Activated CD8-positive, alpha-beta memory T cell treated with anti-CD3 and anti-CD28 coated beads, Interleukin-2, amount 50 U/mL, for 24 hours (primary cell): ENCODE results near the gene MAPK8IP3.
"Not testable (repeated sequence)": the region's sequence is repeated elsewhere in the genome, so short reads cannot be mapped to it uniquely, and the experiment has no call there.

Experiments
- DNase-seq: peaks from one replicate; pipeline ENCODE4 v3.0.0-alpha.2; 2020; ENCODE audit errors: extremely low read depth

Gene MAPK8IP3

DNA sequence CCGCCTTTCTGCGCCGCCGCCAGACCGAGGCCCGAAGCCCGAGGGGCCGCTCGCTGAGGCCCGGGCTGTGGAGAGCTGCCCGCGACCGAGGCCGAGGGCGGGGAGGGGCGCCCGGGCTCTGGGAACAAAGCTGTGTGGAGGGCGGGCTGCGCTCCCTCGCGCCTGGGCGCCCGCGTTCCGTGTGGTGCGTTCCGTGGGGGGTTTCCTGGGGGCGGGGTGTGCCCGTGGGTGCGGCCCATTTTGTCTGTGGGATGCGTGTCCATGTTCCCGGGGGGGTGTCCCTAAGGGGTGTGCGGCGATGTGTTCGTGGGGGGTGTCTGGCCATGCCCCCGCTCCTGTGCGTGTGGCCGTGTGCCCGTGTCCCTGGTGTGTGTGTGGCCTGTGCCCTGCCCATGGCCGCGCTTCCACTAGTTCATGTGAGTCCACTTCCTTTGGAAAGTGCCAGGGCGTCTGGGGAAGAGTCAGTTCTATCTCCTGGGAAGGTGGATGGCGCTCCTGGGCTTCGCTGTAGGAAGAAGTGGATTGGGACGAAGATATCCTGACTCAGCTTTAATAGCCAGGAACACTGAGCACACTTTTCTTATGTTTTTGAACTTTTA lies 27.4 kb upstream of the MAPK8IP3 start:
- no peak for DNase-seq

DNA sequence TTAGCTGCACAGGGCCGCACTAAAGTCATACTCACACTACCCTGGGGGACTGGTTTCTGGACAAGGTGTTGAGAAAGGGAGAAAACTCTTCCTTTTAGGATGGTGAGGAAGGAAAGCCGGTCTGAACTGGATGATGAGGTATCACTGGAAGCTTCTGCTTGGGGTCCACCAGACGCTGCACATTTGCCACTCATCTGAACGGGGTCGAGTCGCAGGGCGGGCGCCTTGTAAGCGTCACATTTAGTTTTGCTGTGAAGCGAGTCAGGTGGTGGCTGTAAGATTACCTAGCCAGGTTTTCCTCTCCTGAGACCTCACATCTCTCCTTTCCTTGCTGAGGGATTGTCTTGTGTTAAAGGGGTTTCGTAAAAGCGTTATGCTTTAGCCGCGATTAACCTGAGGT lies 25.6 kb upstream of the MAPK8IP3 start:
- no peak for DNase-seq

DNA sequence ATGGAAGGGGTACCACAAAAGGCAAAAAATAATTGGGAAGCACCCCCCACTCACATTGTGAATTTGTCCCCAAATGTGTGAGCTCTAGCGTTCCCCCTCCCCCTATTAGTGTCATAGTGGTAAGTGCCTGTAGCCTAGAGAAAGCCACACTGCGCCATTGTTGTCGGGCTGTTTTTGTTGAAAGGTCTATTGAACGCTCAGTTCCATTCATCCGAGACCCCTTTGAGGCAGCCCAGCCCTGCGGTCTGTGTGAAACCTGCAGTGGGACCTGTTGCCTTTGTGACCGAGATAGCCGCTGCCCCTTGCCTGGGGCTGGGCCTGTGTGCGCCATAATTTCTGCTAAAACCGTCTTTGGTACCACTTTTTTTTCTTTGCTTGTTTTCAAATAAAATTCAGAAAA lies 25.0 kb upstream of the MAPK8IP3 start:
- DNase-seq: no peak

GRCh38 chr16:1687427-1688316 lies 18.3 kb upstream of the MAPK8IP3 start:
- no peak for DNase-seq

DNA sequence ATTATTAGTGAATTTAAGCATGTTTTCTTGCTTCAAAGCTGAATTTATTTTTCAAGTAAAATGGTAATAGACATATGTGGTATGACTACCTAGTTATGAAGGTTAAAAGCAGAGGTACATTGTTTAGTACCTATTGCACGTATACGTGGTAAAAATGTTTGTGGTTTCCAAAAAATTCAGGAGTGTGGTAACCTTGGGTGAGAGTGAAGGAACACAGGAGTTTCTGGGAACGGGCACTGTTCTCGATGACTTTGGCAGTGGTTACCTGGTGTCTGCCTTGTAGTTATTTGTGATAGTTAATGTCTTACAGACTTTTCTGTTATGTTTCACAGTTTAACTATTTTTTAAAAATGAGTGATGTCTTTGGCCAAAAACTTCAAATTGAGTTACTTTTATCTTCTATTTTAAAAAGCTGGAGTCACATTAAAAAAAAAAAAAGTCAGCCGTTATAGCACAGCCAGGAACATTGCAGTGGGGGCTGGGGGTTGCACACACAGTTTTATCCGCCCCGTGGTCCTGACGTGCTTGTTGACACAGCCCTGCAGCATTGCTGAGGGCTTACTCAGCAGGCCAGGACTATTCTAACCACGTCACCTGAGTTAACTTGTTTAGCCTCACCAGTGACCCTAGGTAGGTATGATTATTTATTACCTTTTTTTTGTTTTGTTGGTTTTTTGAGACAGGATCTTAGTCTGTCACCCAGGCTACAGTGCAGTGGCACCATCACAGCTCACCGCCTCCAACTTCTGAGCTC lies 17.0 kb upstream of the MAPK8IP3 start:
- no peak for DNase-seq

- DNase-seq: no peak
Observed at GRCh38 chr16:1689853-1690252, 16.1 kb upstream of the MAPK8IP3 start.

DNA sequence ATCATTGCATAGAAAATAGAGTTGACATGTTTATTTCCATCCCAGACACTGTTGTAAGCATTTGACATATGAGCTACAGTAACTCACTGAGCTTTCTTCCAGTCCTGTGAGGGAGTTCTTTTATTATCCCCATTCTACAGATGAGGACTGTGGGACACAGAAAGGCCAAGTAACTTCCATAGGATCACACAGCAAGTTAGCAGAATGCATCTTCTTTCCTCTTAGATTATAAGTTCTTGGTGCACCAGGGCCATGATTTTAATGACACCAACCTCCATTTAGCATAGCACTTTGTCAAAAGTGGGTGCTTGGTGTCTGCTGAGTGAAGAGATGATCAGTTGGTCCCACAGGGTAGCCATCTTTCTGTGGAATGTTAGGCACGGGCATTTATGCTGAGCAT lies 15.2 kb upstream of the MAPK8IP3 start:
- no peak for DNase-seq

- no peak for DNase-seq
Observed at GRCh38 chr16:1691276-1691675, 14.7 kb upstream of the MAPK8IP3 start.

DNA sequence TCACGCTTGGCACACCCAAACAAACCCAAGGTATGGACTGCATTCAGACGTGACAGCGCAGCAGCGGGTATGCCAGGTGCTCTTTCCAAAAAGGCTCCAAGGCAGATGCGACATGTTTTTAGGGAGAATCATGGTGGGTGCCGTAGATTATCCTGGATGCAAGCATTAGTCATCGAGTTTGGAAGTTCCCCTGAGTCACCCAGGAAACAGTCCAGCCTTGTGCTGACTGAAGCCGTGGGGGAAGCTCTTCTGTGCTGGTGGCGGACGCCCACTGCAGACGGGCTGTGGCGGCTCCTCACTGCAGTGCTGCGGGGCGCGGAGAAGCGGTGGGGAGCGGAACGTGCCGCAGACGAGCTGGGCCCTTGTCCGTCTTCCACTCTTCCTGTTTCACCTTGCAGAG lies 14.0 kb upstream of the MAPK8IP3 start:
- no peak for DNase-seq

DNA sequence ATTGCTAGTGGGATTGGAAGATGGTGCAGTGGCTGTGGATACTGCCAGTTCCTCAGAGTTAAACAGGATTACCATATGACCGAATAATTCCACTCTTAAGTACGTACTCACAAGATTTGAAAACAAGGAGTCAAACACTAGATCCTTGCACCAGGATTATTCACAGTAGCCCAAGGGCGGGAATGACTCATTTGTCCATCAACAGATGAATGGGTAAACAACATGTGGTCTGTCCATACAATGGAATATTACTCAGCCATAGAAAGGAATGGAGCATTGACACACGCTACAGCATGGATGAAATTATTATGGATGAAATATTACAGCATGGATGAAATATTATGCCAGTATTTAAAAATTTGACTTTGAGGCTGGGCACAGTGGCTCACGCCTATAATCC lies 9.1 kb upstream of the MAPK8IP3 start:
- DNase-seq: no peak

- no peak for DNase-seq
Observed at GRCh38 chr16:1698680-1699079, 7.3 kb upstream of the MAPK8IP3 start.

GRCh38 chr16:1700246-1700645 lies 5.7 kb upstream of the MAPK8IP3 start:
- DNase-seq: no peak

GRCh38 chr16:1701216-1701878 lies 4.6 kb upstream of the MAPK8IP3 start:
- no peak for DNase-seq

DNA sequence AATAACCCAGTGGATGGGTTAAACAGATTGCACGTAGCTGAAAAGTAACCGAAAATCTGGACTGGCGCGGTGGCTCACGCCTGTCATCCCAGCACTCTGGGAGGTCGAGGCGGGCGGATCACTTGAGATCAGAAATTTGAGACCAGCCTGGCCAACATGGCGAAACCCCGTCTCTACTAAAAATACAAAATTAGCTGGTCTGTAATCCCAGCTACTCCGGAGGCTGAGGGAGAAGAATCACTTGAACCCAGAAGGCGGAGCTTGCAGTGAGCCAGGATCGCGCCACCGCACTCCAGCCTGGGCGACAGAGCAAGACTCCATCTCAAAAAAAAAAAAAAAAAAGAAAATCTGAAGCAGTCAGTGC lies 689 bp upstream of the MAPK8IP3 start:
- not testable (repeated sequence) for DNase-seq

DNA sequence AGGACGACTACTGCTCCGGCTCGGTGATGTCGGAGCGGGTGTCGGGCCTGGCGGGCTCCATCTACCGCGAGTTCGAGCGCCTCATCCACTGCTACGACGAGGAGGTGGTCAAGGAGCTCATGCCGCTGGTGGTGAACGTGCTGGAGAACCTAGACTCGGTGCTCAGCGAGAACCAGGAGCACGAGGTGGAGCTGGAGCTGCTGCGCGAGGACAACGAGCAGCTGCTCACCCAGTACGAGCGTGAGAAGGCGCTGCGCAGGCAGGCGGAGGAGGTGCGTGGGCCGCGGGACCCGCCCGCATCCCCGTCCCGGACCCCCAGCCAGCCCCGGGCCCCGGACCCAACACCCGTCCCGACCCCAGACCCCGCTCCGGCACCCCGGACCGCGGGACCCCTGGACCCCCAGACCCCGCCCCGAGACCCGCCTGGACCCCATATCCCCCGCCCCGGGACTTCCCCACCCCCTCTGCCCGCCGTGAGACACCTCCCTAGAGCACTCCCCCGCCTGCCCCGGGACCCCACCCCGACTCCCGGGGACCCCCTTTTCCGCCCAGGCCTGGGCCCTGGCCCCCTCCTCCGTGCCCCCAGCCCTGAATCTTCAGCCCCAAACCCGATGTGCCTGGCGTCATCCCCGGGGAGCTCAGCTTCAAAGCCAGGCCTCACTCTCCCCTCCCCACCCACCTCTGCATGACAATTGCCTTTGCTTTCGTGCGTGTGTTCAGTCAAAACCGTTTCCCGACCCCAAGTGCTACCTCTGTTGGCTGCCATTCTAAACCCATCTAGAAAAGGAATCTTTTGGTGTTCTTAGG lies 594 bp downstream of the MAPK8IP3 start:
- DNase-seq: no peak

DNA sequence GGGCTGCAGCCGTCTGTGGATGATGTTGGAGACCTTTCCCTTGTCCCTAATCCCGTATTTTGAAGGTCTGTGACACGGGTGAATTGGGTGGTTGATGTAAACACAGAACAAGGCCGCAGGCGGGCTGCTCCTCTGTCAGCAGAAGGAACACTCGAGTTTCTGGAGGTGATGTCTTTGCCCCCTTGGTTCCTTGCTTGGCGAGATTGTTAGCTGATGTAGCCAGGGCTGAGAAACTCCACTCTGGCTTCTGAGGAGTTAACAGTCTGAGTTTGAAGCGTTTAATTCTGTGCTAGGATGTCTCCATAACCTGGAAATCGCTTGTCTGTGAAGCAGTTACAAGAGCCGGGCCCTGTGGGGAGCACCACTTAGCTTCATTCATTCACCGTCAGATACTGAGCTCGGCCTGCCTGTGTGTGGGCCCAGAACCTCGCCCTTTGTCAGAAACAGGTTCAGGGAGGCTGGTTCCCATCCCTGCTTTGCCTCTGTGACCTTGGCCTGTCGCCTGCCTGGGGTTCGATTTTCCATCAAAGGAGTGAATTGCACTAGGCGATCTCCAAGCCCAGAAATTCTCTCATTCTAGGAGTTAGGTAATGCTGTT lies 1.3 kb downstream of the MAPK8IP3 start:
- DNase-seq: no peak

DNA sequence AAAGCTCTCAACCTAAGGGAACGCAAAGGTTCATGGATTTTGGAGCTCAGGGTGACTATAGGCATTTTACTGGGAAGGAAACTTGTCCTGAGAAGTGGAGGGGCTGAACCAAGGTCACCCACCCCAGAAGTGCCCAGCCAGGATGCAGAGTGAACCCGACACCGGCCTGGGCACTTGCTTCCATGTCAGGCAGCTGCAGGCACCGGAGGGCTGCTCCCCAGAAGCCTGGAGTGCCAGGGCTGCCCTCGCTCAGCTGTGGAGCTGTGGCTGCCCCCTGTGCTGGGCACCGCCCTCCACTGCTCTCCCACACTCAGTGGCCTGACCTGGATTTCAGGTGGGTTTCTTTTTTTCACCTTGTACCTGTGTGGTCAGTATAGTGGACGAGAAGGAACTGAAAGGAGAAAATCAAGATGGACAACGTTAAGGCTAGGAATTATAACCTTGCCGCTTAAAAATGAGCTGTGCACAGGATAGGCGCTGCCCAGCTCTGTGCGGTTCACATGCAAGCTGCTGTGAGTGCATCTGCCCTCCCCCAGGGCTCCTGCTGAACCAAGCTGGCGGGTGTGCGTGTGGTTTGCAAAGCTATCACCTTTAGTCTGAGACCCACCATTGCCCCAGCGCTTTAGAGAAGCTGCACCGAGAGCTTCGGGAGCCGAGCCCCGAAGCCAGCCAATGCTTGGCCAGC lies 2.2 kb downstream of the MAPK8IP3 start:
- no peak for DNase-seq

DNA sequence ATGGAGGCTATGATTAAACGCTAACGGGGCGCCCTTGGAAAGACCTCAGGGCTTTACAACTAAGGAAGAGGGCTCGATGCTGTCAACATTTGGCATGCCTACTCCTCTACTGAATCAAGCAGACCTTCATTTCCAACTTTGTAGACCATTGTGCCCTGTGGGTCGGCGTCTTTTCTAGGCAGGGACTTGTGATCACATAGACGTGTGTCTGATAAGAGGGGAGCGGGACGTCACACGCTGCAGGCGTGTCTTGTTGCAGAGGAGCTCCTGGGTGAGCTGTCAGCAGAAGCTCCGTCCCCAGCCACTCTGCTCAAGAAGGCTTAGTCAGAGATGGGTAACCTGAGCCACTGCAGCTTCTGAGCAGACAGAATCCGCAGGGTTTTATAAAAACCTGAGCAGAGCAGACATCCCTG lies 2.8 kb downstream of the MAPK8IP3 start:
- no peak for DNase-seq

GRCh38 chr16:1709356-1709755 lies 3.4 kb downstream of the MAPK8IP3 start:
- no peak for DNase-seq

GRCh38 chr16:1710811-1711507 lies 5.0 kb downstream of the MAPK8IP3 start:
- DNase-seq: no peak
